Neural cell (in vitro differentiated cells): ENCODE results near the gene VSTM4. TPM values are rescaled to one million over a fixed set of nuclear protein-coding genes. Genes with fewer than 3 reads are reported as not detected.

Source experiments
- H2AFZ ChIP-seq: fragments of 200-600, 300-800 bp; sonication (generic), shearing (Covaris generic); 2 replicates; pipeline ENCODE4 v1.6.0; 2014; ENCODE audit warnings: low read depth, mild to moderate bottlenecking, antibody characterized with exemption, low read length, moderate library complexity
- H3F3A ChIP-seq: fragments of 200-600 bp; shearing (Covaris generic); 2 replicates; pipeline ENCODE4 v1.6.1; 2016; ENCODE audit warnings: mild to moderate bottlenecking, moderate library complexity, mixed read lengths, antibody characterized with exemption, low read length; ENCODE audit not compliant: insufficient read depth, poor library complexity, severe bottlenecking
- H3K27ac ChIP-seq: fragments of 200-600, 300-800 bp; sonication (generic), shearing (Covaris generic); 2 replicates; pipeline ENCODE4 v1.5.1; 2014; ENCODE audit warnings: mild to moderate bottlenecking, low read length, moderate library complexity
- H3K27me3 ChIP-seq: fragments of 300-800, 200-600 bp; sonication (generic), shearing (Covaris generic); 2 replicates; pipeline ENCODE4 v1.6.0; 2014; ENCODE audit warnings: mild to moderate bottlenecking, low read depth, low read length, moderate library complexity; ENCODE audit not compliant: insufficient read depth
- H3K36me3 ChIP-seq: fragments of 300-800, 200-600 bp; sonication (generic), shearing (Covaris generic); 2 replicates; pipeline ENCODE4 v1.5.1; 2014; ENCODE audit warnings: mild to moderate bottlenecking, antibody characterized with exemption, low read length, moderate library complexity; ENCODE audit not compliant: insufficient read depth
- H3K4me2 ChIP-seq: fragments of 300-800, 200-600 bp; sonication (generic), shearing (Covaris generic); 2 replicates; pipeline ENCODE4 v1.6.0; 2014; ENCODE audit warnings: mild to moderate bottlenecking, low read length
- H3K4me3 ChIP-seq: fragments of 300-800, 200-600 bp; sonication (generic), shearing (Covaris generic); 2 replicates; pipeline ENCODE4 v1.5.1; 2014; ENCODE audit warnings: mild to moderate bottlenecking, low read length, moderate library complexity
- H3K79me2 ChIP-seq: fragments of 200-600 bp; shearing (Covaris generic); replicated peaks from 2 replicates; pipeline ENCODE4 v1.6.0; 2014; ENCODE audit warnings: mild to moderate bottlenecking, low read length, moderate library complexity; ENCODE audit not compliant: insufficient read depth
- H3K9ac ChIP-seq: fragments of 300-800, 200-600 bp; sonication (generic), shearing (Covaris generic); 2 replicates; pipeline ENCODE4 v1.6.1; 2016; ENCODE audit warnings: mild to moderate bottlenecking, low read length, mixed read lengths
- H3K9me2 ChIP-seq: fragments of 200-600 bp; shearing (Covaris generic); 2 replicates; pipeline ENCODE4 v1.6.1; 2016; ENCODE audit warnings: mild to moderate bottlenecking, low read length, mixed read lengths; ENCODE audit not compliant: insufficient read depth
- H3K9me3 ChIP-seq: fragments of 200-600, 300-800 bp; sonication (generic), shearing (Covaris generic); 2 replicates; pipeline ENCODE4 v1.6.1; 2016; ENCODE audit warnings: mild to moderate bottlenecking, mixed run types, low read length, moderate library complexity, mixed read lengths
- H4K20me1 ChIP-seq: fragments of 200-600 bp; shearing (Covaris generic); 2 replicates; pipeline ENCODE4 v1.6.1; 2016; ENCODE audit warnings: mild to moderate bottlenecking, mixed run types; ENCODE audit not compliant: insufficient read depth
- CTCF ChIP-seq: fragments of 450-650 bp; IDR thresholded peaks from 2 replicates; pipeline ENCODE4 v1.5.1; 2014; ENCODE audit warnings: antibody characterized with exemption, mild to moderate bottlenecking, moderate library complexity; ENCODE audit not compliant: poor library complexity, severe bottlenecking
- EP300 ChIP-seq: fragments of 450-650 bp; conservative IDR thresholded peaks from 2 replicates; pipeline ENCODE4 v1.6.1; 2014; ENCODE audit warnings: antibody characterized with exemption, mild to moderate bottlenecking, moderate library complexity; ENCODE audit not compliant: poor library complexity, severe bottlenecking
- EZH2 ChIP-seq: fragments of 200-600, 300-800 bp; shearing (Covaris generic), sonication (generic); IDR thresholded peaks from 2 replicates; pipeline ENCODE4 v1.6.1; 2014; ENCODE audit warnings: antibody characterized with exemption, low read length, borderline replicate concordance, mild to moderate bottlenecking; ENCODE audit not compliant: insufficient read depth, poor library complexity, severe bottlenecking
- MXI1 ChIP-seq: fragments of 450-650 bp; conservative IDR thresholded peaks from 2 replicates; pipeline ENCODE4 v1.6.1; 2014; ENCODE audit warnings: antibody characterized with exemption, mild to moderate bottlenecking; ENCODE audit not compliant: poor library complexity, severe bottlenecking
- POLR2AphosphoS5 ChIP-seq: IDR thresholded peaks from 2 replicates; pipeline ENCODE4 v1.6.1; 2012
- RAD21 ChIP-seq: fragments of 450-650 bp; conservative IDR thresholded peaks from 2 replicates; pipeline ENCODE4 v1.6.1; 2014; ENCODE audit warnings: antibody characterized with exemption, mild to moderate bottlenecking, moderate library complexity
- REST ChIP-seq: IDR thresholded peaks from 2 replicates; pipeline ENCODE4 v1.6.1; 2012; ENCODE audit warnings: borderline replicate concordance
- SMC3 ChIP-seq: fragments of 450-650 bp; conservative IDR thresholded peaks from 2 replicates; pipeline ENCODE4 v1.6.1; 2014; ENCODE audit warnings: antibody characterized with exemption, mild to moderate bottlenecking, moderate library complexity; ENCODE audit not compliant: poor library complexity
- TAF1 ChIP-seq: IDR thresholded peaks from 2 replicates; pipeline ENCODE4 v1.6.1; 2012; ENCODE audit warnings: low read depth
- polyA plus RNA-seq: library from polyadenylated mRNA; depleted of rRNA; stranded (reverse); fragments of >200 nt; gene quantifications from 2 replicates; pipeline ENCODE4 v1.2.3, GENCODE V29; 2014

The VSTM4 gene
- polyA plus RNA-seq, 1 donor from 2014 or later: 0.52 TPM

- TF ChIP-seq RAD21 (no peak), EP300 (no peak)
Observed at GRCh38 chr10:49053053-49053997, 62.0 kb downstream of the VSTM4 start (continued).

- Histone ChIP-seq H3K9ac (no peak overlapping the region), H3K36me3 (no peaks in the 10 kb centered on the region), H4K20me1 (no peaks in the 10 kb centered on the region), H3K4me2 (no peak overlapping the region), H3K9me3 (no peaks in the 10 kb centered on the region), H2AFZ (no peak overlapping the region), H3K79me2 (no peaks in the 10 kb centered on the region), H3F3A (no peaks in the 10 kb centered on the region), H3K27me3 (no peaks in the 10 kb centered on the region), H3K9me2 (no peaks in the 10 kb centered on the region), H3K27ac (no peak overlapping the region), H3K4me3 (no peak overlapping the region)
- no peak for TF ChIP-seq RAD21
- TF ChIP-seq EP300: no peak
- no peak for TF ChIP-seq TAF1
- TF ChIP-seq MXI1: no peak
- no peak for TF ChIP-seq CTCF
- TF ChIP-seq REST: no peak
- TF ChIP-seq EZH2: no peak
- no peak for TF ChIP-seq POLR2AphosphoS5
- TF ChIP-seq SMC3: no peak
Observed at GRCh38 chr10:49052069-49052468, 63.3 kb downstream of the VSTM4 start.

- H3K36me3 ChIP-seq: no peaks in the 10 kb centered on the region
- no peak overlapping the region for H3K9ac ChIP-seq
- no peak overlapping the region for H3K4me3 ChIP-seq
- H3F3A ChIP-seq: no peaks in the 10 kb centered on the region
- TF ChIP-seq RAD21 (no peak), MXI1 (no peak), POLR2AphosphoS5 (no peak), CTCF (no peak), EP300 (no peak), REST (no peak), SMC3 (no peak), TAF1 (no peak), EZH2 (no peak)
- no peak overlapping the region for H3K27ac ChIP-seq
- no peaks in the 10 kb centered on the region for H3K79me2 ChIP-seq
- no peaks in the 10 kb centered on the region for H3K9me3 ChIP-seq
- no peaks in the 10 kb centered on the region for H4K20me1 ChIP-seq
- no peak overlapping the region for H2AFZ ChIP-seq
- no peak overlapping the region for H3K4me2 ChIP-seq
- H3K27me3 ChIP-seq: no peaks in the 10 kb centered on the region
- no peaks in the 10 kb centered on the region for H3K9me2 ChIP-seq
Observed at GRCh38 chr10:49050906-49051305, 64.4 kb downstream of the VSTM4 start.
